Amygdala (tissue), 56 donors: Measurements from ENCODE around the gene CSNK2B.
"Not testable (repeated sequence)": the region's sequence is repeated elsewhere in the genome, so short reads cannot be mapped to it uniquely, and the experiment has no call there.

Source experiments
- DNase-seq, 56 donors: peaks; one replicate each; lab custom pipeline; 2025; lab: John Stamatoyannopoulos, UW

The CSNK2B gene

DNA sequence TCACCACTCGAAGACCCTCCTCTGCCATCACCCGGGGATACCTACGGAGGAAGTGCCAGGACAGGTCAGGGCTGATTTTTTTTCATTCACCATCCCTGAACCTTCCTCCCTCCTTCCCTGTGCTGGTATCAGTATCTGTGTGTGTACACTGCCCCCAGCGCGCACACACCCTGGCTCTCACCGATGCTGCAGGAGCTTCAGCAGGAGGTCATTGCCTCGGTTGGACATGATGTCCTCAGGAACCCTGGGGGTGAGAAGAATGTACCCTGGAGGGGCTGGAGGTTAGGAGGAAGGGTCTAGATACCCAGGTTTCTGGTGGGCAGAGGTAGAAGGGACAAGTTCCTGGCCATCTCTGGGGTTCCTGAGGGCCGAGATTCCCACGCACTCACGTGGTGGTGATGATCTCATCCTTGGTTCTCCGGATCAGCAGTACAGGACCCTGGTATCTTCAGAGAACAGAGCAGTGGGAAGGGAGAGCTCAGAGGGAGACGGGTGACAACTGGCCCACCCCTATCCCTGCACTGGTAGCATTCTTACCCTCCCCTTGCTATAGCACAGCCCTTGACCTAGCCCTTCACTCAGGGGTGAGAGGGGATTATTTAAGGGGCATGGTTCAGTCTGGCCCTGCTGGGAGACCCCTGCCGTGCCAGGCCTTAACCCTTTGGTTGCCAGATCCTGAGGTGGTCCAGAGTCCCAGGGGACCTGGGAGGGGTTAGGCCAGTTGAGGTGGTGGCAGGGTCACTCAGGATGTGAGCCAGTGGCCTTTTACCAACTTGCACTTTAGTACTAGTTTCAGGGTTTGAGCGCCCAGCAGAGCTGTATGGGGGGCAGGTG, 22.2 kb downstream of the CSNK2B start:
- no peak for DNase-seq

DNA sequence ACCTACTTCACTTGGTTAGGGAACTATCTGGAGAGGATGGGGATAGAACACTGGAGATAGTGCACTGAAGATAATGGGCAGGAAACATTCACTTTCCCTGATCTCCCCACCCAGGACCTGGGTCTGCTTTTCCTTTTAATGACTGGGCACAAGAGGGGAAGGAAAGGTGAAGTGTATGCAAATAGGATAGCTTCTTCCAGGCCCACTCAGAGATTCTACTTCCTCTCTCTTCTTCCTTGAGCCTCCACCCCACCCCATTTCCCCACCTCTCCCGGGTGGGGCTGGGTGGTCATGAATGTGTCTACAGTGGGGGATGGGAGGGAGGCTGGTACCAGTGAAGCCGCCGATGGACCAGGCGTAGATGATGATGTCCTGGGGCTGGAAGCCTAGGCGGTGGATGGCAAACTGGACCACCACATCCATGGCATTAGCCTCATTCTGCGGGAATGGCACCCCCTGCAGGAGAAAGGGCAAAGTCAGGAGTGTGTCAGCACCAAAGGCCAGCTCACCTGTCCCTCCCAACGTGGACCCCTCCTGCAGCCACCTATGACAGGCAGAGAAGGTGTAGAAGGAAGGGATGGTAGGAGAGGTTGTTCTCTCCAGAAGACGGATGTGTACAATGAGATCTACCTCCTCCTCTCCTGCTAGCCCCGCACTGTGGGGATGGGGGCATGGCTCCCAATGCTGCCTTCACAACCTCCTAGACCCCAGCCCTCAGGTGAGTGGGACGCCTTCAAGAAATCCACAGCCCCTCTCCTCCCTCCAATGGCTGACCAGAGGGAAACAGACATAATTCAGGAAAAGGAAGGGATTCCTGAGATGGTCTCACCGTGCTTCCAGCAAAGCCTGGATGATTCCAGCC, 23.6 kb downstream of the CSNK2B start:
- no peak for DNase-seq

DNA sequence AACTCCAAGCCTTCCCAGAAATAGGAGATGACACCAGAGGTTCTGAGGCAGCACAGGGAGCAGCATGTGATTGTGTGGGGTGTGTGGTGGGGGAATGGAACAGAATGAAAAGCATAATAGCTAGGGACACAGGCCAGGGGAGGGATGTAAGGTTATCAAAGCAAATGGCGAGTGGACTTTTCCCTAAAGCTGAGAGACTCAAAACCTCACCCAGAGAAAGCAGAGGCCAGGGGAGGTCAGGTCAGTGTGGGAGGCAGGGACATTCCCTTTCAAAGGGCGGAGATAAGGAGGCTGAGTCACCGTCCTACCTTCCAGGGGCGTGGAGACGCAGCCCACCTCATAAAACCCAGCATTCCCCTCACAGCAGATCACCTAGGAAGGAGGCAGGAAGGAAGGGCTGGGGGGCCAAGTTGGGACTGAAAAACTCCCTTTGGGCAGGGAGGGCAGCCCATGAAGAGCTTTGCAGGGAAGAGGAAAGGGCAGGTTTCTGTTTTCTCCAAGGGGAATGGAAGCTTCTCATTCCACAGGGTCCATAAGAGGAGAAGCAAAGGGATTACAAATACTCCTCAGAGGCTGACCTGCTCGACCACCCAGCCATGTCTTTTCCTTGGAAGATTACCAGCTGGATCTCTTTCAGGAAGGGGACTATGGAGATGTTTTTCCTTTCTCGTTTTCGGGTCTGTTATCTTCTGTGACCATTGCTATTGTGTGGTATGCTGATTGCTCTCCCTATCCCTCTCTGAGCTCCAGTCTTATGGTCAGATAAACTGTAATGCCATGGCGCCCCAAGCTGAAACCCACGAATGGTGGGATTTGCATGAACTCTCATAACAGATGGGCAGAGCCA, 24.6 kb downstream of the CSNK2B start:
- no peak for DNase-seq

DNA sequence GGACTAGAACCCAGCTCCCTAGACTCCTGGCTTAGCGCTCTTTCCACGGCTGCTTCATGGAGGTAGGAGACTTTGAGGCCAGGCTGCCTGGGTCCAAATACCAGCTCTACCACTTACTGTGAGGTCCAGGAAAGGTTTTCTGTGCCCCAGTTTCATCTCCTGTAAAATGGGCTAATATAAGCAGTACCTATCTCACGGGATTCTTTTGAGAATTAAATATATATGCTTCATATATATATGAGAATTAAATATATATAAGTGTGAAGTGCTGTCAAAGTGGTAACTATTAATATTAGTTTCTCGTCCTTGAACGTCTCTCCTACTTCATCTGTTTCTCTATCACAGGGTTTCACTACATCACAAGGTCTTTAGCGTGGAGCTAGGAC, 25.2 kb downstream of the CSNK2B start:
- DNase-seq, result no peak

DNA sequence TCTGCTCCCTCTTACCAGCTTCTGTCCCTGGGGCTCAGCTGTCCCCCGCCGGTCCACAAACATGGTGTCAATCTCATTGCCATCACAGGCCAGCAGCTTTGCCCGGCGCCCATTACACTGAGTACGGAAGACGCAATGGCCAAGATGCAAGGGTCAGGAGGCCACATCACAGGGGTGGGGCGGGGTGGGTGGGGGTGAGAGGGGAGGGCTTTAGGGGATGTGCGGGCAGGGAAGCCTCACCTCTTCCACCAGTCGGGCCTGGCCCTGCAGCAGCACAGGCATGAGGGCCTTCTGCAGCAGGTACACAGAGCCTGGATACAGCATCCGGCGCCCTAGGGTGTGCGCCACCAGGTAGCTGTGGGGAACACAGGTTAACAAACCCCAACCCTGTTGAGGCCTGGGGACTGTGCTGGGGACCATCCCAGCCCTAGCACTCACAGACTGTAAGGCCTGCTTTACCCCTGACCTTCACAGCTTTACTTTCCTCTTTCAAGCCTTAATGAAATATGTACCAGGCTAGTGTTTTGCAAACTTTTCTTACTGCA, 25.8 kb downstream of the CSNK2B start:
- DNase-seq, result no peak

DNA sequence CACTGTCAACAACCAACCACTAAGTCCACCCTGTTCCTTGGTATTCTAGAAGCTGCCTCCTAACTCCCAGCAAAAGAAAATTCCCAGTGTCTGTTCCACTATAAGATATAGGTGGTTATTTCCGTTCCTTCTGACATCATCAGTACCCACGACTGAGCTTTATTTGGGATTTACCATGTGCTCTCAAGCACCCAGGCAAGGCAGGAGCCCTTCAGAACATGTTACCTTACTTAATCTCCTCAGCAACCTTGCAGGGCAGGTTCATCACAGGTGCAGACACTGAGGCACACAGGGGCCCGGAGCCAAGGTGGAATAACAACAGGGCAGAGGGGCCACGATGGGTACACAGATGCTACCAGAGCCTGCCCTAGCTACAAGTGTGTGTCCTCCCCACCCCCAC, 26.5 kb downstream of the CSNK2B start:
- DNase-seq, result no peak

DNA sequence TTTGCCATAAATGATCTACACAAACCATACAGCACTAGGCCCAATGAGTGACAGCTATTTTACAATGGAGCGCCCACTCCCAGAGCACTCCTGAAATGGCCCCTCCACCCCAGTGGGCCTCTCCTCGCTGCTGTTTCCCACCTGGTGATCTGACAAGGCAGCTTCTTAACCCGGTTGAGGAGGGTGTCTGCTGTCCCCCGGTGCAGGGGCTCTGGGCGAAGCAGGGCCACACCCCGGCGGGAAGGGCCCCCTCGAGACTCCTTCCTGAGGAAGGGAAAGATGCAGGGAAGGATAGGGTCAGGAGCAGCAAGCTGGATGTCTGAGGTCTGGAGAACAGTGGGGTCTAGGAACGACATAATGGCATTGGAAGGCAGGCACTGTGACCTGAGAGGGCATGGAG, 27.0 kb downstream of the CSNK2B start:
- no peak for DNase-seq

DNA sequence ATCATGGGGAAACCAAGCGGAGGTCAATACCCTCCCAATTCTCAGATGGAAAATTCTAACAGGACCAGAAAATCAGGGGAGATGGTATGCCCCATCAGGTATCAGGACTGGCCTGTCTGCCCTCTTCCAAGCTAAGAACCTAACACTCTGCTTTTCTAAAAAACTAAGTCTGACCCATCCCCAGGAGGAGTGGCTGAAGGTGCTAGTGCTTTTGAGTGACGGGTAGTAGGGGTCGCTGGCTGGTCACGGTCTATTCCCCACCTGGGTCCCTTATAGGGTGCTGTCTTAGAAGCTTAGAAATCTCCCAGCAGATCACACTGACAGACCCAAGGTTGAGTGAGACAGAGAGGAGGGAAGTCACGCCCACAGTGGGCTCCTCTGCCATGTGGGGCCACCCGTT, 27.7 kb downstream of the CSNK2B start:
- no peak for DNase-seq

DNA sequence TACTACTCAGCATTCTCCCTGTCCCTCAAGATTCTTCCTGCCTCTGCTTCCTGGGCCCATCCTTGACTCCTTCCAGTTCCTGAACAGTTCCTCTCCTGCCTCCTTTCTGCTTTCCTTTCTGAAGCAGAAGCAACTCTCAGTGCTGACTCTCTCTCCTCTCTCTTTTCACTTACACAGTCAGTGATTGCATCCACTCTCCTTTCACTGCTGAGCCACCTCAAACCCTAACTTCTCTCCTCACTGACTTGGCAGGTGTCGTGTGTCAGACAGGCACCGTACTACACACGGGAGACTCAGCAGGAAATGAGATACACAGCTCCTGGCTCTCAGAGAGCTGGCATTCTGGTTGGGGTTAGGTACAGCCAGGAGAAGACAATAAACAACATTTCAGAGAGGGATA, 31.7 kb downstream of the CSNK2B start:
- no peak for DNase-seq

DNA sequence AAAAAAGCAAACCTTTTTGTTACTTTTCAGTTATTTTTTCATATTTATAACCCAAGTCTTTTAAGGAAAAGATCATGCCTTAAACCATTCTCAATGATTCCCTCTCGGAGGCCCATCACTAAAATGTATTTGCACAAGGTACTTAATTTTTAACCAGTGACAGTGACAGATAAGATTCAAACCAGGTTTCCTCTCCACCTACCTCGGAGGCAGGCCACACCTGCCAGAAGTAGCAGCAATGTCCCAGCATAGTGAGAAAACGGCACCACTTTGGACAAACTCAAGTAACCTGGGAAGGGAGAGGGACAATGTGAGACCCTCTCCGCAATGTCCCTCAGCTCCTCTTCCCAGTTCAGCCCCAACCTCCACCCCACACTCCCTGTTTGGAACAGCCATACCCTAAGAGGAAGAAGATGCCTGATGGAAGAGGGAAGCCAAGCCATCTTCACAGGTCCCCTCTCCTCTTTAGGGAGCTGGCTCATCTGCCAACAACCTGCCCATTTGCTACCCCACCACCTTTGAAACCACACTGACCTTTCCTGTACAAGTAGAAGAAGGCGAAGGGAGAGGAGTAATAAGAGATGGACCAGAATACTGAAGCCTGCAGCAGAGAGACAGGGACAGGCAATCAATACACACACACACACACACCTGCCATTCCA, 35.0 kb downstream of the CSNK2B start:
- DNase-seq, result no peak

DNA sequence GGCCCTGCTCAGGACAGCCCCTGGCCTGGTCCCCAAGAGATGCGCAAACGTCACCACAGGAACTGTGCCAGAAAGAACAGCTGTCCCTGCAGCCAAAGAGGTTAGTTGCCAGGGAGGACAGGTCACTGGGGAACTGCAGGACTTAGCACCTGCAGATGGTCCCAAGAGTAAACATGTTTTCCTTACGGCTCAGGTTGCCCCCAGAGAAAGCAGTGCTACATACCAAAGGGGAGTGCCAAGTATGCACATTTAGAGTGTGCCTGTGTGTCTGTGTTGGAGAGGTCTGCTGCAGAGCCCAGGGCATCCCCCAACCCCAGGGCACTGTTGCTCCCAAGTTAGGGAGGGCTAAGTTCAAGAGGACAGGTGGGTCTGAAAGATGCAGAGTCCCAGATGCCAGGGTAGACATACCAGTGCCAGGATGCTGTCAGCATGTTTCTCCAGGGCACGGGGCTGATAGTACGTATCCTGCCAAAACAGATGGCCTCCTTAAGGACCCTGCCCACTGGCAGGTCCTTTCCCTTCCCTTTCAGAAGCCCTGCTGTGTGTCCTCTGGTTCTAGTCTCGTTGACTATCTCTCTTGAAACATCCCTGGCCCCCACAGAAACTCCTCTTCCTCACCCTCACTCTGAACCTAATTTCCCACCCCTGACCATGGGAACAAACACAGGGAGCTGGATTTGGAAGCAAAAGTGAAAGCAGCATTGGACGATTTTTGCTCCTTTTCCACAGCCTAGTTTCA, 36.0 kb downstream of the CSNK2B start:
- DNase-seq, result no peak

DNA sequence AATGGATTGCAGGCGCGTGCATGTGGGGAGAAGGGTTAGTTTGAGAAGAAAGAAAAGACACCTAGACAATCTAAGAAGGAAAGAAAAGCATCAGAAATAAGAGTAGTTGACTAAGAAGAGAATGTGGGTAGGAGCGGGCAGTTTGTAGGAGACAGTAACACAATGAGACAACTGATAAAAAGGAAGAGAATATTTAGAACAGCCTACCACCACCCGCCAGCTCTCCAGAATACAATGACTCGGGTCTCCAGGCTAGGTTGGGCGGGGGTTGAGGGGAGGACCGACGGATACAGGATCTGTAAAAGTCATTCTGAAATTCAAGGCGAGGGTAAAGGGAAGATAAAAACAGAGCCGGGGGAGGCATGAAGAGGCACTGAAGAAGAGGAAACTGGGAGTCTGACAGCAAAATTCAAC, 36.5 kb downstream of the CSNK2B start:
- DNase-seq, result peak in 2 of 56 donors; percentile 36 to 61

DNA sequence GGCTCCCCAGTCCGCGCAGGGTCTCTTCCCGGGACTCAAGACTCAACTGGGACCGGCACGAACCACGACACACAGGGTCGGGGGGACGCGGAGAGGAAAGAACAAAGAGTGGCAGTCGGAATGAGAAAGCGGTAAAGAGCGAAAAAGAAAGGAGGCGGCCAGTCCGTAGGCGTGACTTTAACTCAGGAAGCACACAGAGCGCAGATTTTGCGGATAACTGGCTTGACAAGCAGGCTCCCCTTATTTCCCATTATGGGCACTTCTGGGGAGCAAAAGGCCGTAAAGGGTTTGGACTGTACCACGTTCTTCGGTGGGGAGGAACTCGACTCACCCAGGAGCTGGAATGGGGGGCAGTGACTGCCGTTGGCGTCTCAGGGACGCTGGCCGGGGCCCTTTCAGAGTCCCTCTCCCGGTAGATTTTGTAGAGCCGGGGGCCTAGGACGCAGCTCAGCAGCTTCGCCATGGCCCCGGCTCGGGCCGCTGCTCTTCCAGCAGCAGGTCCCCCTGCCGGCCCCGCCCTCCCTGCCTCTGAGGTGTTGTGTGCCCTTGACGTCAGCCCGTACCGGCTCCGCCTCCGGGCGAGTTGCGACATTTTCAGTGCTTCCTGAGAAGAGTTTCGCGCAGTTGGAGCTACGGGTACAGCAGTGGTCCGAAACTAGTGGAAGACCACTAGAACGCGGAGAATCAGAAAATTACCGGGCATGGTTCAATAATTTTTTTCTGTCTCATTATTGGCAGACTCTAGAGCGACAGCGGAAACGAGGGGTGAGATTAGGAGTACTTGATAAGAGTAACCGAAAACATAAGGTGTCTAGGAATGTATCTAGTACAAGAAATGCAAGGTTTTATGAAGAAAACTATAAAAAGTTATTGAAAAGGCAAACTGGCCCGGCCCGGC, 37.2 kb downstream of the CSNK2B start, which contains the start of gene ABHD16A:
Gene ABHD16A, minus strand, starts transcription at position 506 of the 898 bp plus-strand sequence. Its CDS starts 43 bp downstream, at position 463.
- peak; percentile 61 to 99 (median 96) for DNase-seq

DNA sequence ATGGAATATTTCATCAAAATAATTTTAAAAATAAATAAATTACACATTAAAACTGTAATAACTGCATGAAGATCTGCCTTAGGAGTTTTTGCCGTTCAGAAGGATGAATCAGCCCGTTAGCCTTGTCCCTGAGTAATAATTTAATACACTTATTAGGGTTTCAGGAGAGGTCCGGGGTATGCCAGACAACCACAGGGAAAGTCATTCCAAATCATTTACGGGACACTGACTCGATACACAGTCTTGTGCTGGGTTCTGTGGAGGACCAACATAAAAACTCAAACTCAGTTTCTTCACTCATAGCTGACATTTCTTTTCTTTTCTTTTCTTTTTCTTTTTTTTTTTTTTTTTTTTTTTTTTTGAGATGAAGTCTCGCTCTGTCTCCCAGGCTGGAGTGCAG, 40.1 kb downstream of the CSNK2B start:
- no peak for DNase-seq

DNA sequence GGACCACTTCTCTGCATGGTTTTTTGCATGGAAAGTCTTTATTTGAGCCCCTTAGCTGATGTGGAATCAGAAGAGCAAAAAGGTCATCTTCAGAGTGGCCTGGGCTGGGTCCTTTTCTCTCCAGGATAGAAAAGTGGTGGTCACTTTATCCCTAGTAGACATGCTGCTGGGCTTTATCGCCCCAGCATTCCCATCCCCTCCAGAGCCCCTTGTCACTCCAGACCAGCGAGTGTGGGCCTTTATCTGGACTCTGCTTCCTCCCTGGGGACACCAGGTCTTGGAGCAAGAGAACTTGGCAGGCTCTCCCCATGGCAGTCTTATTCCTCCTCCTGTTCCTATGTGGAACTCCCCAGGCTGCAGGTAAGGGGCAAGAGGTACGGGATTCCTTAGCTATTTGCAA, 40.7 kb downstream of the CSNK2B start, which contains the start of gene LY6G6F:
Gene LY6G6F, plus strand, starts transcription at position 268 of the 400 bp plus-strand sequence. Its CDS starts 41 bp downstream, at position 309.
- no peak for DNase-seq

DNA sequence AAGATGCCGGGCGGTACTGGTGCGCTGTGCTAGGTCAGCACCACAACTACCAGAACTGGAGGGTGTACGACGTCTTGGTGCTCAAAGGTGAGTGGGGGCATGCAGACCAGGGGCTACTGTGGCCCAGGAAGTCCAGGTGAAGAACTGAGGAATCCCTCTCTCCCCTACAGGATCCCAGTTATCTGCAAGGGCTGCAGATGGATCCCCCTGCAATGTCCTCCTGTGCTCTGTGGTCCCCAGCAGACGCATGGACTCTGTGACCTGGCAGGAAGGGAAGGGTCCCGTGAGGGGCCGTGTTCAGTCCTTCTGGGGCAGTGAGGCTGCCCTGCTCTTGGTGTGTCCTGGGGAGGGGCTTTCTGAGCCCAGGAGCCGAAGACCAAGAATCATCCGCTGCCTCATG, 41.8 kb downstream of the CSNK2B start:
- no peak for DNase-seq

DNA sequence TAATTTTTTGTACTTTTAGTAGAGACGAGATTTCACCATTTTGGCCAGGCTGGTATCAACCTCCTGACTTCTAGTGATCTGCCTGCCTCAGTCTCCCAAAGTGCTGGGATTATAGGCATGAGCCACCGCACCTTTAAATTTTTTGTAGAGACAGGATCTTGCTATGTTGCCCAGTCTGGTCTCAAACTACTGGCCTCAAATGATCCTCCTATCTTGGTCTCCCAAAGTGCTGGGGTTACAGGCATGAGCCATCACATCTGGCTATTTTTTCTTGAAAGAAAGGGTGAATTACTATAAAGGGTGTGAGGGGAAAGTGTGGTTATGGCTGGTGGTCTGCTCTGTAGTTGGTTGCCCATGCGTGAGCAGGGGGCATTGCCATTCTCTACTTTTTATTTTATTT, 42.3 kb downstream of the CSNK2B start:
- no peak for DNase-seq

DNA sequence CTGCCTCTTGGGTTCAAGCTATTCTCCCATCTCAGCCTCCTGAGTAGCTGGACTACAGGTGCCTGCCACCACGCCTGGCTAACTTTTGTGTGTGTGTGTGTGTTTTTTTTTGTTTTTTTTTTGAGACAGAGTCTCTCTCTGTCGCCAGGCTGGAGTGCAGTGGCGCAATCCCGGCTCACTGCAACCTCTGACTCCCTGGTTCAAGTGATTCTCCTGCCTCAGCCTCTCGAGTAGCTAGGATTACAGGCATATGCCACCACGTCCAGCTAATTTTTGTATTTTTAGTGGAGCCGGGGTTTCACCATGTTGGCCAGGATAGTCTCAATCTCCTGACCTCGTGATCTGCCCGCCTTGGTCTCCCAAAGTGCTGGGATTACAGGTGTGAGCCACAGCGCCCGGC, 43.3 kb downstream of the CSNK2B start:
- DNase-seq, result not testable (repeated sequence)
